Left lung (tissue), 10 donors: ENCODE data around the gene SLC38A7. TPM values are rescaled to one million over a fixed set of nuclear protein-coding genes. Genes with fewer than 3 reads are reported as not detected.

Experiments used
- ATAC-seq: fragments of 200-7000 bp; cut with Tn5 transposase; one replicate; pipeline ENCODE4 v1.9.1; 2020; ENCODE audit warnings: moderate library complexity
- DNase-seq, 4 donors: peaks; one replicate each; pipeline ENCODE4 v3.0.0-alpha.2; 2013 to 2020
- H3K27ac ChIP-seq, 2 donors: fragments of 200-600 bp; sonication (generic) in 1 of 2; one replicate each; pipeline versions ENCODE4 v1.5.0 to v1.8.0; 2020 to 2021
- H3K27me3 ChIP-seq, 2 donors: fragments of 200-600 bp; sonication (generic) in 1 of 2; one replicate each; pipeline versions ENCODE4 v1.5.0 to v1.8.0; 2020 to 2021
- H3K36me3 ChIP-seq, 2 donors: fragments of 200-600 bp; sonication (generic) in 1 of 2; one replicate each; pipeline versions ENCODE4 v1.5.0 to v1.8.0; 2020 to 2021
- H3K4me1 ChIP-seq, 2 donors: fragments of 200-600 bp; one replicate each; pipeline ENCODE4 v1.8.0; 2021
- H3K4me3 ChIP-seq, 2 donors: fragments of 200-600 bp; sonication (generic) in 1 of 2; one replicate each; pipeline versions ENCODE4 v1.5.0 to v1.8.0; 2020 to 2021; ENCODE audit warnings: mild to moderate bottlenecking in 1 of 2
- H3K9me3 ChIP-seq, 2 donors: fragments of 200-600 bp; sonication (generic) in 1 of 2; one replicate each; pipeline versions ENCODE4 v1.5.0 to v1.8.0; 2020 to 2021
- CTCF ChIP-seq, 2 donors: fragments of 200-600 bp; sonication (generic) in 1 of 2; IDR thresholded peaks; one replicate each; pipeline versions ENCODE4 v1.5.0 to v1.8.0; 2021; ENCODE audit warnings: antibody characterized with exemption in 2 of 2
- intact Hi-C, 2 donors: fragments of 100-400 bp; cut with DNase I; formaldehyde crosslinking; loops; one replicate each; pipeline versions ENCODE4 v1.11.2 to v1.14.2; 2022
- polyA plus RNA-seq, 6 donors: library from polyadenylated mRNA; unstranded; fragments of 120-200 nt; gene quantifications; one replicate each; pipeline ENCODE4 v1.2.1, GENCODE V29; 2013; ENCODE audit not compliant: insufficient read length in 6 of 6
- total RNA-seq, 2 donors: library from RNA; stranded (reverse); fragmentation: NEBNext Ultra II Directional; extraction: Animal tissue kit (Norgen Biotek cat#: 25700); gene quantifications; one replicate each; pipeline ENCODE4 v1.2.1, GENCODE V29; 2021
- donor health status: DM: no; HTN: yes; CAD: no.
- donor health status: DM: no; HTN: no; CAD: no.

The SLC38A7 gene
- total and polyA plus RNA-seq, 8 donors, result 12.2 to 32.6 (median 13.4) TPM

- DNase-seq (peak in 1 of 4 donors; percentile 1), ATAC-seq (no peak)
- Histone ChIP-seq H3K27me3 (no peaks in the 10 kb centered on the region), H3K4me1 (peaks cover 13 to 24% of the 10 kb centered on the region in 2 donors), H3K36me3 (no peaks in the 10 kb centered on the region), H3K9me3 (no peaks in the 10 kb centered on the region), H3K4me3 (peak overlapping the region; percentile 86 to 98), H3K27ac (no peak overlapping the region)
- intact Hi-C loops, result no loop called here
- TF ChIP-seq CTCF (IDR thresholded peaks at IDR 0.05), result no peak
Observed at GRCh38 chr16:58732545-58733247, 48.1 kb upstream of the SLC38A7 start.

GRCh38 chr16:58730724-58731370 is 46.3 kb upstream of the SLC38A7 start:
- Histone ChIP-seq H3K4me3 (no peak overlapping the region), H3K4me1 (peaks cover 13 to 24% of the 10 kb centered on the region in 2 donors), H3K36me3 (no peaks in the 10 kb centered on the region), H3K27ac (no peak overlapping the region), H3K9me3 (no peaks in the 10 kb centered on the region), H3K27me3 (no peaks in the 10 kb centered on the region)
- DNase-seq (no peak), ATAC-seq (no peak)
- TF ChIP-seq CTCF (IDR thresholded peaks at IDR 0.05), result no peak
- intact Hi-C loops, result no loop called here

- DNase-seq (no peak), ATAC-seq (no peak)
- Histone ChIP-seq H3K4me3 (no peak overlapping the region), H3K9me3 (no peaks in the 10 kb centered on the region), H3K4me1 (peaks cover 9% of the 10 kb centered on the region in 2 donors), H3K27me3 (no peaks in the 10 kb centered on the region), H3K36me3 (peaks cover 0 to 8% of the 10 kb centered on the region in 2 donors), H3K27ac (no peak overlapping the region)
- TF ChIP-seq CTCF (IDR thresholded peaks at IDR 0.05), result no peak
- intact Hi-C loops, result no loop called here
Observed at GRCh38 chr16:58727796-58728568, 43.4 kb upstream of the SLC38A7 start.

GRCh38 chr16:58727028-58727781 is 42.6 kb upstream of the SLC38A7 start:
- Histone ChIP-seq H3K27ac (no peak overlapping the region), H3K4me1 (peaks cover 1% of the 10 kb centered on the region in 2 donors), H3K36me3 (peaks cover 0 to 16% of the 10 kb centered on the region in 2 donors), H3K4me3 (no peak overlapping the region), H3K9me3 (no peaks in the 10 kb centered on the region), H3K27me3 (no peaks in the 10 kb centered on the region)
- intact Hi-C loops, result no loop called here
- no peak for ATAC-seq
- no peak for TF ChIP-seq CTCF (IDR thresholded peaks at IDR 0.05)
- no peak for DNase-seq
